ENCODE measurements around the gene TRIM71. TPM values are rescaled to one million over a fixed set of nuclear protein-coding genes. Genes with fewer than 3 reads are reported as not detected.

TRIM71 gene
- total and polyA plus RNA-seq, 2 of the 13 experiments (the other 11 are each of a cell fraction or from before 2014, with no cell fraction given), result 21.7 to 76.9 TPM

DNA sequence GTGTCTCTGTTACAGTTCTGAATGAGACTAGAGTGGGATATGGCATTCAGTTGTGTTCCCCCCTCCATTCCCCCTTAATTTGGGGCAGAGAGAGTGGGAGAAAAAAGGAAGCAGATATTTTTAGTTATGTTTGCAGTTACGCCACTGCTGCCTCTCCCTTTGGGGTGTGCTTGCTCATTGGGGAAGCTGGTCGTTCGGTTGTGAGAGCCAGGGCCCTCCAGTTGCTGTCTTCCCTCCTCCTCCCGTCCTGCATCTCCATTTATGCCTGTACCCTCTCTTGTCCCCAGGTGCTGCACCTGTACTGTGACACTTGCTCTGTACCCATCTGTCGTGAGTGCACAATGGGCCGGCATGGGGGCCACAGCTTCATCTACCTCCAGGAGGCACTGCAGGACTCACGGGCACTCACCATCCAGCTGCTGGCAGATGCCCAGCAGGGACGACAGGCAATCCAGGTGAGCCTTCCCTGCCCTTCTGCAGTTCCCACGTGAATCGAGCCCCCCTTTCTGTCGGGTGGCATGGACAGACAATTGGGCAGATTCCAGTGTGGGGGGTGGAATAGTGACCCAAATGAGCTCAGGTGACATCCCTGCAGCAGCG is 55.8 kb downstream of the TRIM71 start:
- peaks cover 96% of the 10 kb centered on the region for H4K20me1 ChIP-seq (ENCODE audit: insufficient read depth, low read length)
- H3K4me1 ChIP-seq (ENCODE audit: insufficient read depth, low read length), result peaks cover 67% of the 10 kb centered on the region
- H3K79me2 ChIP-seq (ENCODE audit: insufficient read depth, low read length), result peaks cover 98% of the 10 kb centered on the region
- POLR2A ChIA-PET, result interaction anchor here (0.5 kb wide), 1 partner anchor 46 kb away, joined by 3 read pairs; no protein-coding TSS in a partner anchor
- no peak overlapping the region for H3K4me2 ChIP-seq (ENCODE audit: low read depth, low read length)
- no peak overlapping the region for H2AFZ ChIP-seq (ENCODE audit: low read length)
- H3K4me3 ChIP-seq (replicated peaks in 1 of 3; ENCODE audit: insufficient read depth in 1 of 3, low read depth in 2 of 3, low read length in 3 of 3), result no peak overlapping the region
- no TSS peak for BruUV-seq (replicated peaks)
- no peak overlapping the region for H3K9ac ChIP-seq (ENCODE audit: insufficient read depth, low read depth, low read length)
- no peaks in the 10 kb centered on the region for H3K9me3 ChIP-seq (ENCODE audit: low read length)
- H3K36me3 ChIP-seq (replicated peaks in 1 of 2; ENCODE audit: control insufficient read depth in 1 of 2, insufficient read depth in 2 of 2, low read length in 2 of 2), result peaks cover 34 to 64% of the 10 kb centered on the region in 2 experiments
- DNase-seq (ENCODE audit: low spot score), result no peak
- intact Hi-C loops (cut with micrococcal nuclease; ENCODE audit: unreplicated experiment), result no loop called here
- CTCF ChIA-PET (ENCODE audit: low intra/inter-chr PET ratio, low total read pairs), result no interaction called here
- no peaks in the 10 kb centered on the region for H3K27me3 ChIP-seq (ENCODE audit: control insufficient read depth in 1 of 2, insufficient read depth in 2 of 2, low read length in 2 of 2)
- 77% methylated on average over 8 of the region's 12 CpGs for WGBS (ENCODE audit: low lambda C conversion rate)
- H3K27ac ChIP-seq (ENCODE audit: extremely low read length, insufficient read depth, low read length), result no peak overlapping the region
- FAIRE-seq, result no peak
- peak; percentile 40 for ATAC-seq
- in situ Hi-C loops (cut with HindIII; ENCODE audit: extremely low pct_ligation_motif_present, low pct_unique_long_range_greater_than_20kb), result no loop called here
- TF ChIP-seq SIX4 (CRISPR knock-in tag; IDR thresholded peaks at IDR 0.05), result no peak
- no peak for TF ChIP-seq ONECUT2 (CRISPR knock-in tag; IDR thresholded peaks at IDR 0.05)
- no peak for TF ChIP-seq ZNF207 (IDR thresholded peaks at IDR 0.05; ENCODE audit: borderline replicate concordance)
- TF ChIP-seq, protein P1, sequence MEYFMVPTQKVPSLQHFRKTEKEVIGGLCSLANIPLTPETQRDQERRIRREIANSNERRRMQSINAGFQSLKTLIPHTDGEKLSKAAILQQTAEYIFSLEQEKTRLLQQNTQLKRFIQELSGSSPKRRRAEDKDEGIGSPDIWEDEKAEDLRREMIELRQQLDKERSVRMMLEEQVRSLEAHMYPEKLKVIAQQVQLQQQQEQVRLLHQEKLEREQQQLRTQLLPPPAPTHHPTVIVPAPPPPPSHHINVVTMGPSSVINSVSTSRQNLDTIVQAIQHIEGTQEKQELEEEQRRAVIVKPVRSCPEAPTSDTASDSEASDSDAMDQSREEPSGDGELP (IDR thresholded peaks at IDR 0.05; ENCODE audit: borderline replicate concordance, low read depth), result no peak
- no peak for TF ChIP-seq REPIN1 (CRISPR knock-in tag; IDR thresholded peaks at IDR 0.05; ENCODE audit: borderline replicate concordance, low read depth)
- TF ChIP-seq ZNF776 (CRISPR knock-in tag; IDR thresholded peaks at IDR 0.05), result no peak
- TF ChIP-seq TCF12 (IDR thresholded peaks at IDR 0.05), result no peak
- TF ChIP-seq TCF12 (CRISPR knock-in tag; IDR thresholded peaks at IDR 0.05), result no peak
- TF ChIP-seq HDAC1 (CRISPR knock-in tag; IDR thresholded peaks at IDR 0.05), result no peak
- peak; percentile 81 for TF ChIP-seq AGO2 (optimal IDR thresholded peaks at IDR 0.05; ENCODE audit: low read depth, low read length)
- TF ChIP-seq ZSCAN21 (CRISPR knock-in tag; IDR thresholded peaks at IDR 0.05; ENCODE audit: borderline replicate concordance), result 0 out of 2 replicates have a peak, but pooled peaks have one; percentile 51
- TF ChIP-seq ZNF569 (CRISPR knock-in tag; IDR thresholded peaks at IDR 0.05; ENCODE audit: borderline replicate concordance), result no peak
- TF ChIP-seq ZNF724P (CRISPR knock-in tag; IDR thresholded peaks at IDR 0.05; ENCODE audit: borderline replicate concordance), result no peak
- no peak for TF ChIP-seq ZFP82 (CRISPR knock-in tag; IDR thresholded peaks at IDR 0.05; ENCODE audit: borderline replicate concordance)
- 0 out of 2 replicates have a peak, but pooled peaks have one; percentile 15 for TF ChIP-seq RXRA (CRISPR knock-in tag; IDR thresholded peaks at IDR 0.05)
- TF ChIP-seq RBM22 (optimal IDR thresholded peaks at IDR 0.05; ENCODE audit: low read length), result peak; percentile 91
- TF ChIP-seq, protein P2, sequence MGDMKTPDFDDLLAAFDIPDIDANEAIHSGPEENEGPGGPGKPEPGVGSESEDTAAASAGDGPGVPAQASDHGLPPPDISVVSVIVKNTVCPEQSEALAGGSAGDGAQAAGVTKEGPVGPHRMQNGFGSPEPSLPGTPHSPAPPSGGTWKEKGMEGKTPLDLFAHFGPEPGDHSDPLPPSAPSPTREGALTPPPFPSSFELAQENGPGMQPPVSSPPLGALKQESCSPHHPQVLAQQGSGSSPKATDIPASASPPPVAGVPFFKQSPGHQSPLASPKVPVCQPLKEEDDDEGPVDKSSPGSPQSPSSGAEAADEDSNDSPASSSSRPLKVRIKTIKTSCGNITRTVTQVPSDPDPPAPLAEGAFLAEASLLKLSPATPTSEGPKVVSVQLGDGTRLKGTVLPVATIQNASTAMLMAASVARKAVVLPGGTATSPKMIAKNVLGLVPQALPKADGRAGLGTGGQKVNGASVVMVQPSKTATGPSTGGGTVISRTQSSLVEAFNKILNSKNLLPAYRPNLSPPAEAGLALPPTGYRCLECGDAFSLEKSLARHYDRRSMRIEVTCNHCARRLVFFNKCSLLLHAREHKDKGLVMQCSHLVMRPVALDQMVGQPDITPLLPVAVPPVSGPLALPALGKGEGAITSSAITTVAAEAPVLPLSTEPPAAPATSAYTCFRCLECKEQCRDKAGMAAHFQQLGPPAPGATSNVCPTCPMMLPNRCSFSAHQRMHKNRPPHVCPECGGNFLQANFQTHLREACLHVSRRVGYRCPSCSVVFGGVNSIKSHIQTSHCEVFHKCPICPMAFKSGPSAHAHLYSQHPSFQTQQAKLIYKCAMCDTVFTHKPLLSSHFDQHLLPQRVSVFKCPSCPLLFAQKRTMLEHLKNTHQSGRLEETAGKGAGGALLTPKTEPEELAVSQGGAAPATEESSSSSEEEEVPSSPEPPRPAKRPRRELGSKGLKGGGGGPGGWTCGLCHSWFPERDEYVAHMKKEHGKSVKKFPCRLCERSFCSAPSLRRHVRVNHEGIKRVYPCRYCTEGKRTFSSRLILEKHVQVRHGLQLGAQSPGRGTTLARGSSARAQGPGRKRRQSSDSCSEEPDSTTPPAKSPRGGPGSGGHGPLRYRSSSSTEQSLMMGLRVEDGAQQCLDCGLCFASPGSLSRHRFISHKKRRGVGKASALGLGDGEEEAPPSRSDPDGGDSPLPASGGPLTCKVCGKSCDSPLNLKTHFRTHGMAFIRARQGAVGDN (CRISPR knock-in tag; IDR thresholded peaks at IDR 0.05), result peak; percentile 44

Data from HepG2 (cell line).